Measurements from ENCODE around the gene TMEM234.

DNA sequence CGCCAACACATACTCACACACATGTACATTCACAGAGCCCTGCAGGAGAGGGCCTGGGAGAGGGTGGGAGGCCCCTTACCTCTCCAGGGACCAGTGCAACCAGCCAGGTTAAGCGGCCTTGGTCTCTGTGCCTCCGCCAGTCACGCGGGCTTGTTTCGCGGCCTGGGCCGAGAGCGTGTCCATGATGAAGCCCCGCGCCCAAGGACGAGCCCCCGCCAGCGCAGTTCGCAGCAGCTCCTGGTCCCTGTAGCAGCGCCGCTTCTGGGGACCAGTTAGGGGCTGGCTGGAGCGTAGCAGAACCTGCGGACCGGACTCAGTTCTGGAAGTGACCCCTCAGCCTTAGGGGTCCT is 17.6 kb upstream of the TMEM234 start:
- TF ChIP-seq SIX5 (IDR thresholded peaks at IDR 0.05; ENCODE audit: low read depth, low read length): no peak
- no peak for TF ChIP-seq POLR2A (IDR thresholded peaks at IDR 0.05; ENCODE audit: control extremely low read depth in 1 of 2, low read depth in 2 of 2, low read length in 2 of 2)
- 0 out of 4 replicates have a peak, but pooled peaks of 1 of the 3 experiments have one; percentile 1 for TF ChIP-seq CTCF (IDR thresholded peaks at IDR 0.05; ENCODE audit: control extremely low read depth in 1 of 3, insufficient read depth in 1 of 3, low read depth in 1 of 3, low read length in 3 of 3)
- TF ChIP-seq KDM1A (IDR thresholded peaks at IDR 0.05; ENCODE audit: borderline replicate concordance, low read length): no peak
- no peak for TF ChIP-seq RAD21 (IDR thresholded peaks at IDR 0.05 in 1 of 2, conservative IDR thresholded peaks at IDR 0.05 in 1 of 2; ENCODE audit: low read depth in 2 of 2, low read length in 2 of 2)
- no peak for TF ChIP-seq SP4 (IDR thresholded peaks at IDR 0.05; ENCODE audit: low read length)
- TF ChIP-seq, protein P1, sequence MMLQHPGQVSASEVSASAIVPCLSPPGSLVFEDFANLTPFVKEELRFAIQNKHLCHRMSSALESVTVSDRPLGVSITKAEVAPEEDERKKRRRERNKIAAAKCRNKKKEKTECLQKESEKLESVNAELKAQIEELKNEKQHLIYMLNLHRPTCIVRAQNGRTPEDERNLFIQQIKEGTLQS (IDR thresholded peaks at IDR 0.05; ENCODE audit: insufficient read depth, low read depth, low read length): no peak
- TF ChIP-seq CEBPB (IDR thresholded peaks at IDR 0.05; ENCODE audit: low read depth, low read length): no peak
- no peak for TF ChIP-seq RNF2 (IDR thresholded peaks at IDR 0.05; ENCODE audit: borderline replicate concordance, low read depth, low read length, missing control alignments, poor library complexity, severe bottlenecking)

Measured in H1 (cell line).